Smooth muscle cell (in vitro differentiated cells): ENCODE measurements around the gene CD44. TPM values are rescaled to one million over a fixed set of nuclear protein-coding genes. Genes with fewer than 3 reads are reported as not detected.

ENCODE experiments used
- DNase-seq: peaks from one replicate; lab custom pipeline; 2025; ENCODE audit not compliant: unreplicated experiment; lab: John Stamatoyannopoulos, UW
- H2AFZ ChIP-seq: fragments of 200-600 bp; sonication (generic); 2 replicates; pipeline ENCODE4 v1.6.0; 2016; ENCODE audit warnings: antibody characterized with exemption, low read depth, mild to moderate bottlenecking
- H3F3A ChIP-seq: fragments of 200-600 bp; sonication (generic); 2 replicates; pipeline ENCODE4 v1.6.0; 2017; ENCODE audit warnings: antibody characterized with exemption, low read depth
- H3K27ac ChIP-seq: fragments of 200-600 bp; sonication (generic); 2 replicates; pipeline ENCODE4 v1.5.1; 2016; ENCODE audit warnings: low read depth, mild to moderate bottlenecking
- H3K27me3 ChIP-seq: fragments of 200-600 bp; sonication (generic); 2 replicates; pipeline ENCODE4 v1.6.1; 2016; ENCODE audit warnings: low read depth, mild to moderate bottlenecking
- H3K36me3 ChIP-seq: fragments of 200-600 bp; sonication (generic); 2 replicates; pipeline ENCODE4 v1.5.1; 2016; ENCODE audit warnings: low read depth
- H3K4me1 ChIP-seq: fragments of 200-600 bp; sonication (generic); 2 replicates; pipeline ENCODE4 v1.5.1; 2016; ENCODE audit warnings: low read depth
- H3K4me2 ChIP-seq: fragments of 200-600 bp; sonication (generic); 2 replicates; pipeline ENCODE4 v1.6.0; 2016; ENCODE audit warnings: mild to moderate bottlenecking
- H3K4me3 ChIP-seq: fragments of 200-600 bp; sonication (generic); 2 replicates; pipeline ENCODE4 v1.5.1; 2016; ENCODE audit warnings: mild to moderate bottlenecking
- H3K79me2 ChIP-seq: fragments of 200-600 bp; sonication (generic); 2 replicates; pipeline ENCODE4 v1.6.0; 2016; ENCODE audit warnings: low read depth, mild to moderate bottlenecking
- H3K9ac ChIP-seq: fragments of 200-600 bp; sonication (generic); 2 replicates; pipeline ENCODE4 v1.6.0; 2016; ENCODE audit warnings: low read depth
- H3K9me3 ChIP-seq: fragments of 200-600 bp; sonication (generic); replicated peaks from 2 replicates; pipeline ENCODE4 v1.5.1; 2016; ENCODE audit warnings: low read depth
- H4K20me1 ChIP-seq: fragments of 200-600 bp; sonication (generic); 2 replicates; pipeline ENCODE4 v1.6.0; 2016; ENCODE audit warnings: low read depth
- CTCF ChIP-seq: fragments of 200-600 bp; sonication (generic); IDR thresholded peaks from 2 replicates; pipeline ENCODE4 v1.5.1; 2017; ENCODE audit warnings: borderline replicate concordance, mild to moderate bottlenecking, antibody characterized with exemption; ENCODE audit not compliant: insufficient read depth, poor library complexity, severe bottlenecking
- WGBS: methylation state at CpG from one replicate; pipeline ENCODE4 v1.1.7; 2016; ENCODE audit warnings: low lambda C conversion rate; 5-methylcytosine and 5-hydroxymethylcytosine counted together
- polyA plus RNA-seq: library from polyadenylated mRNA; unstranded; fragments of >200 nt; fragmentation: Nextera tagmentation; extraction: Ambion mirVana; gene quantifications from 2 replicates; pipeline ENCODE4 v1.2.1, GENCODE V29; 2016
- total RNA-seq: library from RNA; depleted of rRNA; stranded (reverse); fragments of >200 nt; gene quantifications from 2 replicates; pipeline ENCODE4 v1.2.3, GENCODE V29; 2014

CD44 gene
- total and polyA plus RNA-seq, 2 experiments from 2014 or later = 116 to 248 TPM

- no peak for DNase-seq
- no peaks in the 10 kb centered on the region for H3K4me1 ChIP-seq
- H3K9ac ChIP-seq = no peak overlapping the region
- H4K20me1 ChIP-seq = no peaks in the 10 kb centered on the region
- no peak for TF ChIP-seq CTCF
- H3F3A ChIP-seq = no peaks in the 10 kb centered on the region
- no peak overlapping the region for H3K27ac ChIP-seq
- WGBS = 37% methylated on average over 3 of the region's 3 CpGs
- no peak overlapping the region for H3K4me3 ChIP-seq
- H3K9me3 ChIP-seq = no peaks in the 10 kb centered on the region
- H3K36me3 ChIP-seq = peaks cover 9% of the 10 kb centered on the region
- H3K27me3 ChIP-seq = no peaks in the 10 kb centered on the region
- H3K4me2 ChIP-seq = no peak overlapping the region
- H3K79me2 ChIP-seq = no peaks in the 10 kb centered on the region
- H2AFZ ChIP-seq = no peak overlapping the region
Observed at GRCh38 chr11:35192347-35192746, 53.4 kb downstream of the CD44 start.

- no peaks in the 10 kb centered on the region for H4K20me1 ChIP-seq
- 94% methylated on average over 6 of the region's 6 CpGs for WGBS
- TF ChIP-seq CTCF = no peak
- H3K27ac ChIP-seq = no peak overlapping the region
- no peaks in the 10 kb centered on the region for H3K4me1 ChIP-seq
- H3K79me2 ChIP-seq = no peaks in the 10 kb centered on the region
- no peaks in the 10 kb centered on the region for H3K27me3 ChIP-seq
- H3K4me3 ChIP-seq = no peak overlapping the region
- H3F3A ChIP-seq = no peaks in the 10 kb centered on the region
- H3K9me3 ChIP-seq = no peaks in the 10 kb centered on the region
- no peak overlapping the region for H3K4me2 ChIP-seq
- no peak for DNase-seq
- H2AFZ ChIP-seq = no peak overlapping the region
- H3K36me3 ChIP-seq = peaks cover 13% of the 10 kb centered on the region
- H3K9ac ChIP-seq = no peak overlapping the region
Observed at GRCh38 chr11:35193767-35194166, 54.8 kb downstream of the CD44 start.

- no peak overlapping the region for H3K27ac ChIP-seq
- H3K9ac ChIP-seq = no peak overlapping the region
- no peaks in the 10 kb centered on the region for H3K9me3 ChIP-seq
- peaks cover 19% of the 10 kb centered on the region for H3K36me3 ChIP-seq
- no peak overlapping the region for H3K4me2 ChIP-seq
- no peaks in the 10 kb centered on the region for H3F3A ChIP-seq
- no peak for TF ChIP-seq CTCF
- no peaks in the 10 kb centered on the region for H3K79me2 ChIP-seq
- DNase-seq = no peak
- no peaks in the 10 kb centered on the region for H3K4me1 ChIP-seq
- no peak overlapping the region for H3K4me3 ChIP-seq
- H4K20me1 ChIP-seq = no peaks in the 10 kb centered on the region
- no peak overlapping the region for H2AFZ ChIP-seq
- 100% methylated on average over 1 of the region's 1 CpG for WGBS
- no peaks in the 10 kb centered on the region for H3K27me3 ChIP-seq
Observed at GRCh38 chr11:35197292-35197691, 58.3 kb downstream of the CD44 start.

GRCh38 chr11:35200811-35201341, 61.9 kb downstream of the CD44 start:
- no peak overlapping the region for H2AFZ ChIP-seq
- WGBS = 96% methylated on average over 7 of the region's 7 CpGs
- no peak overlapping the region for H3K4me3 ChIP-seq
- no peak for DNase-seq
- peaks cover 10% of the 10 kb centered on the region for H3K36me3 ChIP-seq
- no peak overlapping the region for H3K4me2 ChIP-seq
- H3F3A ChIP-seq = no peaks in the 10 kb centered on the region
- no peak for TF ChIP-seq CTCF
- H3K4me1 ChIP-seq = no peaks in the 10 kb centered on the region
- no peaks in the 10 kb centered on the region for H3K27me3 ChIP-seq
- no peak overlapping the region for H3K9ac ChIP-seq
- H4K20me1 ChIP-seq = no peaks in the 10 kb centered on the region
- H3K27ac ChIP-seq = no peak overlapping the region
- H3K9me3 ChIP-seq = no peaks in the 10 kb centered on the region
- H3K79me2 ChIP-seq = no peaks in the 10 kb centered on the region
